Fibroblast of pulmonary artery (primary cell): ENCODE measurements around the gene WDR18.
A peak's percentile ranks its signal among the peaks of the same experiment; 100 is the strongest.

Experiments used
- DNase-seq: peaks from one replicate; pipeline ENCODE4 v3.0.0-alpha.2; 2010; ENCODE audit warnings: low read depth
- H3K4me3 ChIP-seq: replicated peaks from 2 replicates; pipeline ENCODE4 v1.5.1; 2011; ENCODE audit warnings: low read depth, mild to moderate bottlenecking, control low read depth, low read length, moderate library complexity
- CTCF ChIP-seq: IDR thresholded peaks from 2 replicates; pipeline ENCODE4 v1.5.1; 2011; ENCODE audit warnings: mild to moderate bottlenecking, control low read depth, low read length, inconsistent platforms; ENCODE audit errors: missing control alignments

The WDR18 gene

GRCh38 chr19:1009041-1009980, 25.2 kb downstream of the WDR18 start:
- peak; percentile 76 for DNase-seq
- no peak overlapping the region for H3K4me3 ChIP-seq
- TF ChIP-seq CTCF: no peak

GRCh38 chr19:1009981-1010538, 25.9 kb downstream of the WDR18 start:
- no peak for TF ChIP-seq CTCF
- H3K4me3 ChIP-seq: no peak overlapping the region

GRCh38 chr19:1010586-1011510, 26.7 kb downstream of the WDR18 start:
- DNase-seq: no peak

More at GRCh38 chr19:1009981-1010538, 25.9 kb downstream of the WDR18 start:
- no peak for DNase-seq

GRCh38 chr19:1011831-1012333, 27.7 kb downstream of the WDR18 start:
- no peak for DNase-seq
- no peak overlapping the region for H3K4me3 ChIP-seq
- TF ChIP-seq CTCF: no peak

More at GRCh38 chr19:1010586-1011510, 26.7 kb downstream of the WDR18 start:
- no peak overlapping the region for H3K4me3 ChIP-seq
- TF ChIP-seq CTCF: no peak

- DNase-seq: no peak
- no peak for TF ChIP-seq CTCF
- H3K4me3 ChIP-seq: no peak overlapping the region
Observed at GRCh38 chr19:1012334-1012733, 28.2 kb downstream of the WDR18 start.

GRCh38 chr19:1013218-1013617, 29.1 kb downstream of the WDR18 start:
- no peak for DNase-seq
- no peak overlapping the region for H3K4me3 ChIP-seq

More at GRCh38 chr19:1013218-1013617, 29.1 kb downstream of the WDR18 start:
- TF ChIP-seq CTCF: no peak
